ENCODE data around the gene POLK.

Gene POLK

DNA sequence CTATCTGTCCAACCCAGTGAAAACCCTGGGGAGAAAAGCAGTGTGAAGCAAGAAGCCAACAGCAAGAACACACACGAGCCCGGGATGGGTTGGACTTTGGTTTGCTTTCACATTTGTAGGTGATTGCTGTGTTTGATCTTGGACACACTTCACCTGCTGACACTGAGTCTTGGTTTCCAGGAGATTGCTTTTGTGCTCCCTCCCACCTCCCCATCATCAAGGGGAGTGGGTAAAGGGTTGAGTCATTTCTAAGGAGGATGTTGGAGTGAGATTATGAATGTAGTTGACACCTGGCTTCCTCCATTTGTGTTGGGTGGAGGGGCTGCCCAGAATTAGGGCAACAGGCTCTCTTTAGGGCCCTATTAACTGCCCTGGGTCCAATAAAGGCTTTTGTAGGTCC lies 137.0 kb downstream of the POLK start:
- no peak for TF ChIP-seq CEBPB (IDR thresholded peaks at IDR 0.05)
